ENCODE measurements around the gene MRPL46.
A peak's percentile ranks its signal among the peaks of the same experiment; 100 is the strongest.
"Not testable (repeated sequence)": the region's sequence is repeated elsewhere in the genome, so short reads cannot be mapped to it uniquely, and the experiment has no call there.

Gene MRPL46

DNA sequence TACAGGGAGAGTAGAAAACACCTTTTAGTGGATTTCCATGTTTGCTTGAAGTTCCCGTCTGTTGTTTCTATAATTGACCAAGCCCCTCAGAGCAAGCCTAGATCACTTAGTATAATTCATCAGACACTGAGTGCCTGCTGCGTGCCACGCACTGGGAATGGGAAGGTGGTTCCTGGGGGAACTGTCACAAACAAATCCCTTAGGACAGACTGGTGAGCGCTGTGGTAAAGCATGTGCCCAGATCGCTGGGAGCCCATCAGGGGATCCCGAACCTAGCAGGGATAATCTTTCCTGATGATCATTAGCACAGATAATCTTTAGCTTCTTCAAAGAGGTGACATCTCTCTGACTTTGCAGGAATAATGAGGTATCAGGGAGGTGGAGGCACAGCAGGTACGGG is 9.9 kb upstream of the MRPL46 start:
- no peak for DNase-seq

DNA sequence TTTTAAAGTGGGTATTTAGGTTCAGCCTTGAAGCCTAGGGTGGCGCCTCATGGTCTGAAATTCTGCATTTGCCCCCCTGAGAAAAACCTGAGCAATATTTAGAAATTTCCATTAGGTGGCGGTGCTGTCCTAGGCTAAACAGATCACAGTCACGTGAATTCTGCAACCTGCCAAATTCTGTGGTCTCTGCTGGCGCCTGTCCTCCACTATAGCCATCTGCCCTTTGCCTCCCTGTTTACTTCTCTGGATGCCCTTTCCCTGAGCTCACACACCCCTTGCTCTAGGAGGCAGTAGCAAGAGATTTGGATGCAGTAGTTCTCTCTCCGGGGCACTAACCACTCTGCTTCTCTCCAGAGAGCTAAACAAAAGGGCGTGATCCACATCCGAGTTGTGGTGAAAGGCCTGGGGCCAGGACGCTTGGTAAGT is 9.5 kb upstream of the MRPL46 start:
- no peak for DNase-seq

DNA sequence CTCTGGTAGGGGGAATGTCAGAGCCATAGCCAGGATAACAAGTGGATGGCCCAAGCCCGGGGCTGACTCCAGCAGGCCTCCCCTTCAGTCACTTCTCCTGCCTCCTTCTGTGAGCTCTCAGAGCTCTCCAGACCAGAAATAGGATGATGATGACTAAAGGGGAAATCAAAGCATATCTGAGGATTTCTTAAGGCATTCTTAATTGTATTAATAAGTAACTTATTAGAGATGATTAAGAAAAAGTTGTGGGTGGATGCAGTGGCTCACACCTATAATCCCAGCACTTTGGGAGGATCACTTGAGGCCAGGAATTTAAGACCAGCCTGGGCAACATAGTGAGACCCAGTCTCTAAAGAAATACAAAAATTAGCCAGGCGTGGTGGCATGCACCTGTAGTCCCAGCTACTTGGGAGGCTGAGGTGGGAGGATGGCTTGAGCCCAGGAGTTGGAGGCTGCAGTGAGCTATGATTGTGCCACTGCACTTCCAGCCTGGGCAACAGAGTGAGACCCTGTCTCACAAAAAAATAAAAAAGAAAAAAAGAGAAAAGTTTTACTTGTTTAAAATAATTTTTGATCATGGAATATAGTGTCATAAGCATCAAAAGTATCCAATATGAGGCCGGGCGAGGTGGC is 6.6 kb upstream of the MRPL46 start:
- not testable (repeated sequence) for DNase-seq

GRCh38 chr15:88472225-88472624 is 5.0 kb upstream of the MRPL46 start:
- DNase-seq: no peak

GRCh38 chr15:88470625-88471372 is 3.6 kb upstream of the MRPL46 start:
- DNase-seq: no peak

DNA sequence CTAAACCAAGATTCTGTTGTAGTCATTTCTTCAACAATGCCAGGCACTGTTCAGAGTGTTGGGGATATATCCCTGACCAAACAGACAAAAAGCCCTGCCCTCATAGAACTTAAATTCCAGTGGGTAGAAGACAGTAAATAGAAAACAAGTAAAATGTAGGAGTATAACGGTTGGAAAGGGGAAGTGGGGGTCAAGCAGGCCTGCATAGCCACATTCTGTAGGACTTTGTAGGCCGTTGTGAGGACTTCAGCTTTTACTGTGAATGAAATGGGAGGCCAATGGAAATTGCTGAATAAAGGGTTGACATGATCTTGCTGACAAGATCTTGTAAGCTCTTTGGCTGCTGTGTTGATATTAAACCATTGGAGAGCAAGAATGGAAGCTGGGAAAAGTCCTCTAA is 2.1 kb upstream of the MRPL46 start:
- no peak for DNase-seq

DNA sequence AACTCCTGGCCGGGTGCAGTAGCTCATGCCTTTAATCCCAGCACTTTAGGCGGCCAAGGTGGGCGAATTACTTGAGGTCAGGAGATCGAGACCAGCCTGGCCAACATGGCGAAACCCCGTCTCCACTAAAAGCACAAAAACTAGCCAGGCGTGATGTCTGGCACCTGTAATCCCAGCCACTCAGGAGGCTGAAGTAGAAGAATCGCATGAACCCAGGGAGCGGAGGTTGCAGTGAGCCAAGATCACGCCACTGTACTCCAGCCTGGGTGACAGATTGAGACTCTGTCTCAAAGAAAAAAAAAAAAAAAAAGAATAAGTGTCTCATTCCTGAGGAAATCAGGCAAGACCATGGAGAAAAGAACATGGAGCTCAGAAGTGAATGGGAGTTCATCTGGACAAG is 1.5 kb upstream of the MRPL46 start:
- not testable (repeated sequence) for DNase-seq

DNA sequence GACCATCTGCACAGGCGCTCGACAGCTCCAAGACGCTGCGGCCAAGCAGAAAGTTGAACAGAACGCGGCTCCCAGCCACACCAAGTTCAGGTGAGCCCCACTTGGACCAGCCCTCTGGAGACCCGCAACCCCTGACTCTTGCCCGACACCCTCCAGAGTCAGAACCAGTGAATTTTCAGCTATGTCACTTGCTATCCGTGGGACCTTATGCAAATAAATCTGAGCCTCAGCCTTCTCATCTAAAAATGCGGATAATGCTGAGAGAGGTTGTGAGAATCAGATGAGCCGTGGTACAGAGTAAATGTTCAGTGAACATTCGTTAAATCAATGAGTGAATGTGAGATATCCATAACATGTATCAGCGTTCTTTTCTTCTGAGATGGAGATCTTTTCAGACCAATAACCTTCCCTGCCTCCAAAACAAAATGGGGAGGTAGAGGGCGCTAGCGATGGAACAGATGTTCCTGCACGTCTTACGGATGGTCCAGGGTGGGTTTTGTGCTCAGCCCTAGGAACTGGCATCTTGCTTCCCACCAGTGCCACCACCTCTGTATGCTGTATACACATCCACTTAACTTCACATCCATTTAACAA is 844 bp upstream of the MRPL46 start:
- no peak for DNase-seq

GRCh38 chr15:88465633-88466224 is 1.5 kb downstream of the MRPL46 start:
- DNase-seq: no peak

DNA sequence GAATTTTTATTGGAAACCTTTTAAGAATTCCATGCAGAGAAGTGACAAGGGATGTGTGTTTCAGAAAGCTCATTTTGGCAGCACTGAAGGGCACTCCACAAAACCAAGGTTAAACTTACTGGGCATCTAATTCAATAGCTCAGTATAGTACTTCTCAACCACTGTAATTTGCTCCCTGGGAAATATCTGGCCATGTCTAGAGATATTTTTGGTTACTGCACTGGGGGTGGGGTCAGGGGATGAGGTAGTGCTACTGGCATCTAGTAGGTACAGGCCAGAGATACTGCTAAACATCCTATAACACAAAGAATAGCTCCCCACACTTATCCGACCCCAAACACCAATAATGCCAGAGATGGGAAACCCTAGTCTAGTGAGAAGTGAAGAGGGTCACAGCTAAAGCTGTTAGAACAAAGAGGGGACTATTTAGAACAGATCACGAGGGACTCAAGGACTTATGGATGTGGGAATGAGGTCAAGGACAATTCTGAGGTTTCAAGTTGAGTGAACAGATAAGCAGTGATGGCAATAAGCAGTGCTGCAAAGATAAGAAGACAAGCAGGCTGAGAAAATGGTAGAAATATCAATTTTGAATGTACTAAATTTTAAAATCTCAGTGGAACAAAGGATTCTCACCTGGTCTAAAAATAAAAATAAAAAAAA is 3.2 kb downstream of the MRPL46 start:
- no peak for DNase-seq

DNA sequence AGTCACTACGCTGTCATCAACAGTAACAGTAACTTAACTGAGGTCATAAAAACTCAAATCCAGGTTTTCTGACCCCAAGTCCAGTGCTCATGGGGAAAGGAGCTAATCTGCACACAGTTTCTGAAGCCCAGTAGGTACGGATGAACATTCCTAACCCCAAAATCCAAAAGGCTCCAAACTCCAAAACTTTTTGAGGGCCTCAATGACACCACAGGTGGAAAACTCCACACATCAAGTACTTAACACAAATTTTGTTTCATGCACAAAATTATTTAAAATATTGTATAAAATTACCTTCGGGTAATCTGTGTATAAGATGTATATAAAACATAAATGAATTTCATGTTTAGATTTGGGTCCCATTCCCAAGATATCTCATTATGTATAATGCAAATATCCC is 10.5 kb downstream of the MRPL46 start:
- no peak for DNase-seq

- DNase-seq: peak; percentile 38
Measured at GRCh38 chr15:88454867-88455810, 12.0 kb downstream of the MRPL46 start.

DNA sequence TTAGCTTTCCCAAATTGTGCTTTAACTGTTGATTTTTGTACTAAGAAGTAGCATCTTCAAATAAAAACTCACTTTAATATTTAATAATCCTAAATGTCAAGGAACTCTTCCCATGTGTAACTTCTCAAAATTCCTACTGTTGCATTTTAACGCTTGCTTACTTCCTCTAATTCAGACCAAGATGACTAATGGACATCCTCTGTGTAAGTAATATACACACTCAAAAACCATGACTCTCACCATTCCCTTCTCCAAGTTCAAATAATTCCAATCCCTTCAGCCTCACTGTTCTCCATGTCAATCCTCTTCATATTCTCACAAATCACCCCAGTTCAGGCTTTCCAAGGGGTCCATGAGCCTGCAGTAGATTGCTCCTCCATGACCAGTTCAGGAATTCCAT is 13.0 kb downstream of the MRPL46 start:
- no peak for DNase-seq

GRCh38 chr15:88453651-88454050 is 13.5 kb downstream of the MRPL46 start:
- DNase-seq: no peak

GRCh38 chr15:88450125-88450798 is 16.9 kb downstream of the MRPL46 start:
- DNase-seq: peak; percentile 51

DNA sequence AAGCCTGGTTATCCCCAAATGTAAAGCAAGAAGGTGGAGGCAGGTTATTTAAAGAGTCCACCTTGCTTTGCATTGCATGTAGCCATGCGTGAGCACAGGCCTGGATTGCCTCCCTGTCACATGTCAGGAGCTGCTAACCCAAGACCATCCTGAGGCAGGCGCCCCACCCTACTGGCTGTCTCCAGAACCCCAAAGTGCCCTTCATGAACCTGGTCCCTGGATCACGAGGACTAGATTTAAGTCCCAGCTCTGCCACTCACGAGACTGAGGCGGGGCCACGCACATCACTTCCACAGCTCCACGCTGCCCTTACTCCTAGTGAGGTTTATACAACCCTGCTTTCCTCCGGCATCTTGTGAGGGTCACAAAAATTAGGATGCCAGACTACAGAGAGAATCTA is 17.6 kb downstream of the MRPL46 start:
- no peak for DNase-seq

DNA sequence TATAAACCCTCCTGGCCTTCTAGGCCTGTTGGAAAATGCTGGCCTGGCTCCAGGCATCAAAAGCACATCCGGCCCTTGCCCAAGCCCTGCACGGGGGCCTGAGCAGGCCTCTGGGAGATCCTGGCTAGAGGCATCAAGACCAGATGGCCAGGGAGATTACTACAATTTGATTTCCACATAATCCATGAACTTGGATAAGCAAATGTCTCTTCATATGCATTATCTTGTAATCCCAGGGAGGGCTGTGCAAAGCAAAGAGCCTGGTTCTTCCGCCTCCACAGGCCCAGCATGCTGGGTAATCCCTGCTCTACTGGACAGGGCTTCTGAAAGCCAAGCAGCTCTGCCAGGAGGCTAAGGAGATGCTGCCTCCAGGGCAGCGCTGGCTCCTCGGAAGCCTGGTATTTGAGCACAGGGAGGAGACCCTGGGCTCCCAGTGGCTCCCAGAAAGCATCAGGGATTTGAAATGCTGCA is 18.2 kb downstream of the MRPL46 start:
- no peak for DNase-seq

DNA sequence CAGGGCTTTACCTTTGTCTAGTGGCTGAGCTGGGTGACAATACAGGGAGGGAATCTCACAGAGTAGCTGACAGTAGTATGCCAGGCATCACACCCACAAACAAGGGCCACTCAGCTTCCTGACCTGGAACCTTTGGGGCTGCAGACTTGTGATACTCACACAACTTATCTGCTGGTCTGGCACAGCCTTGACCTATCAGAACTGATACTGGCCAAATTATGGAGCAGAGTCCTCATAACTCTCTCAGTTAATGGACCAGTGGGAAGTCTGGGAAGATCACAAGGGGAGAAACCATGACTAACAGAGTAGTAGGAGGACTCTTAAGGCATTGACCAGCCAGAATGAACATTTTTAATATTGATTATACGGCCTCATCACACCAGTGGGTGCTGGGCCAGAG is 19.4 kb downstream of the MRPL46 start:
- DNase-seq: no peak

DNA sequence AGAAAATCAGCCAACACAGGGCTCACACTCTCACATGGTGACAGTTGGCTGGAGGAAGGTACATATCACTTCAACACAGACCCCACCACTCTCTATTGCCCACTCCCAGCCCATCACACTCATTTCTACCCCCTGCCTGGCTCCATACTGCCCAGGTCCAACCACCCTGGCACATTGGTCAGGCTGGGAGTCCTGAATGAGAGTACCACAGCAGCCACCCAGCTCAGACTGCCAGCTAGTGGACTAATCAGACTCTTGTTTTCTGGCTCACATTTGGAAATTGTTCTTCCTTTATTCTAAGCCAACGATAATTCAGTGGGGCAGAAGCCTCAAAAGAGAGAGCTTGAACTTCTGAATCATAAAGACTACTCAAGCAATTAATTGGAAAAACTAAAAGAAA is 20.0 kb downstream of the MRPL46 start:
- no peak for DNase-seq

GRCh38 chr15:88441076-88441730 is 26.0 kb downstream of the MRPL46 start:
- no peak for DNase-seq

- DNase-seq: no peak
Measured at GRCh38 chr15:88440021-88440420, 27.2 kb downstream of the MRPL46 start.
